DOHH2 (cell line): ENCODE results near the gene DUOXA1.

Source experiments
- H3F3A ChIP-seq: fragments of 200-600 bp; sonication (generic), shearing (Covaris generic); 2 replicates; pipeline ENCODE4 v1.6.0; 2016; ENCODE audit warnings: antibody characterized with exemption, mild to moderate bottlenecking; ENCODE audit not compliant: control insufficient read depth, insufficient read depth
- H3K27ac ChIP-seq: fragments of 200-600 bp; sonication (generic); 2 replicates; pipeline ENCODE4 v1.5.1; 2014; ENCODE audit warnings: low read depth, mild to moderate bottlenecking, low read length, moderate library complexity
- H3K27me3 ChIP-seq: fragments of 200-600 bp; sonication (generic); 2 replicates; pipeline ENCODE4 v1.6.1; 2014; ENCODE audit warnings: mild to moderate bottlenecking, low read length, mixed read lengths; ENCODE audit not compliant: control insufficient read depth
- H3K36me3 ChIP-seq: fragments of 200-600 bp; sonication (generic); 2 replicates; pipeline ENCODE4 v1.6.1; 2014; ENCODE audit warnings: mild to moderate bottlenecking, low read length, moderate library complexity, mixed read lengths; ENCODE audit not compliant: control insufficient read depth
- H3K4me1 ChIP-seq: fragments of 200-600 bp; sonication (generic); 2 replicates; pipeline ENCODE4 v1.6.1; 2014; ENCODE audit warnings: mild to moderate bottlenecking, low read length, mixed read lengths; ENCODE audit not compliant: control insufficient read depth
- H3K4me2 ChIP-seq: fragments of 200-600 bp; sonication (generic); 2 replicates; pipeline ENCODE4 v1.6.0; 2014; ENCODE audit warnings: mild to moderate bottlenecking, low read length, moderate library complexity
- H3K4me3 ChIP-seq: fragments of 200-600 bp; sonication (generic); 2 replicates; pipeline ENCODE4 v1.5.1; 2014; ENCODE audit warnings: mild to moderate bottlenecking, low read length, mixed read lengths
- H3K79me2 ChIP-seq: fragments of 200-600 bp; sonication (generic); 2 replicates; pipeline ENCODE4 v1.6.1; 2014; ENCODE audit warnings: mild to moderate bottlenecking, low read length, mixed read lengths; ENCODE audit not compliant: control insufficient read depth
- H3K9me2 ChIP-seq: fragments of 200-600 bp; sonication (generic); replicated peaks from 2 replicates; pipeline ENCODE4 v1.6.1; 2014; ENCODE audit warnings: mild to moderate bottlenecking, low read length, mixed read lengths; ENCODE audit not compliant: control insufficient read depth
- H3K9me3 ChIP-seq: fragments of 200-600 bp; sonication (generic); 2 replicates; pipeline ENCODE4 v1.6.1; 2014; ENCODE audit warnings: antibody characterized with exemption, low read length, mixed read lengths; ENCODE audit not compliant: control insufficient read depth, insufficient read depth
- H4K20me1 ChIP-seq: fragments of 200-600 bp; sonication (generic); 2 replicates; pipeline ENCODE4 v1.6.0; 2014; ENCODE audit warnings: low read depth, mild to moderate bottlenecking, antibody characterized with exemption, low read length, moderate library complexity; ENCODE audit not compliant: control insufficient read depth, insufficient read depth
- EZH2phosphoT487 ChIP-seq: fragments of 200-600 bp; sonication (generic); IDR thresholded peaks from 2 replicates; pipeline ENCODE4 v1.6.1; 2017; ENCODE audit warnings: borderline replicate concordance, mild to moderate bottlenecking, antibody characterized with exemption, low read length, moderate library complexity, mixed read lengths
- TF ChIP-seq, protein P1 (sequence below): fragments of 200-600 bp; sonication (generic); IDR thresholded peaks from one replicate; pipeline ENCODE4 v1.5.1; 2014; ENCODE audit warnings: antibody characterized with exemption, mild to moderate bottlenecking, low read depth, low read length; ENCODE audit not compliant: poor library complexity, severe bottlenecking

The DUOXA1 gene

DNA sequence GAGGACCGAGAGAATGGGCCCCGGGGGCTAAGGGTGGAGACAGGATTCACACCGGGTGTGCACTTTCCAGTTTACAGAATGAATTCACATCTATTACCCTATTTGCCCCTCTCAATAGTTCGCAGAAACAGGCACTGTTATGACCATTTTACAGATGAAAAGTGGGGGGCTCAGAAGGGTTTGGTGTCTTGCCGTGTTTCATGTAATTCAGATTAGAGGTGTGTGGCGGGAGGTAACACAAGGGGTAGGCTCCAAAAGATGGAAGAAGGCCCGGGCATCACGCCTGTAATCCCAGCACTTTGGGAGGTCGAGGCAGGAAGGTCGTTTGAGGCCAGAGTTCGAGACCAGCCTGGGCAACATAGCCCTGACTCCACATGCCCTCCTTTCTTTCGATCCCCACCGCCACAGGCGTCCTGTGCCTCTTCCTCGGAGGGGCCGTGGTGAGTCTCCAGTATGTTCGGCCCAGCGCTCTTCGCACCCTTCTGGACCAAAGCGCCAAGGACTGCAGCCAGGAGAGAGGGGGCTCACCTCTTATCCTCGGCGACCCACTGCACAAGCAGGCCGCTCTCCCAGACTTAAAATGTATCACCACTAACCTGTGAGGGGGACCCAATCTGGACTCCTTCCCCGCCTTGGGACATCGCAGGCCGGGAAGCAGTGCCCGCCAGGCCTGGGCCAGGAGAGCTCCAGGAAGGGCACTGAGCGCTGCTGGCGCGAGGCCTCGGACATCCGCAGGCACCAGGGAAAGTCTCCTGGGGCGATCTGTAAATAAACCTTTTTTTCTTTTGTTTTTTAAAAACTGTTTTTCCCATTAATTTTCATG, 12.2 kb downstream of the DUOXA1 start:
- peak overlapping the region; percentile 46 for H3K4me2 ChIP-seq

GRCh38 chr15:45116482-45117307, 13.0 kb downstream of the DUOXA1 start:
- Histone ChIP-seq H3K27ac (no peak overlapping the region), H4K20me1 (no peaks in the 10 kb centered on the region), H3K4me2 (no peak overlapping the region), H3K9me2 (no peaks in the 10 kb centered on the region), H3K9me3 (no peaks in the 10 kb centered on the region), H3F3A (no peaks in the 10 kb centered on the region), H3K79me2 (no peaks in the 10 kb centered on the region), H3K4me1 (peaks cover 13% of the 10 kb centered on the region), H3K27me3 (peaks cover 43% of the 10 kb centered on the region), H3K4me3 (no peak overlapping the region), H3K36me3 (no peaks in the 10 kb centered on the region)
- TF ChIP-seq, protein P1, sequence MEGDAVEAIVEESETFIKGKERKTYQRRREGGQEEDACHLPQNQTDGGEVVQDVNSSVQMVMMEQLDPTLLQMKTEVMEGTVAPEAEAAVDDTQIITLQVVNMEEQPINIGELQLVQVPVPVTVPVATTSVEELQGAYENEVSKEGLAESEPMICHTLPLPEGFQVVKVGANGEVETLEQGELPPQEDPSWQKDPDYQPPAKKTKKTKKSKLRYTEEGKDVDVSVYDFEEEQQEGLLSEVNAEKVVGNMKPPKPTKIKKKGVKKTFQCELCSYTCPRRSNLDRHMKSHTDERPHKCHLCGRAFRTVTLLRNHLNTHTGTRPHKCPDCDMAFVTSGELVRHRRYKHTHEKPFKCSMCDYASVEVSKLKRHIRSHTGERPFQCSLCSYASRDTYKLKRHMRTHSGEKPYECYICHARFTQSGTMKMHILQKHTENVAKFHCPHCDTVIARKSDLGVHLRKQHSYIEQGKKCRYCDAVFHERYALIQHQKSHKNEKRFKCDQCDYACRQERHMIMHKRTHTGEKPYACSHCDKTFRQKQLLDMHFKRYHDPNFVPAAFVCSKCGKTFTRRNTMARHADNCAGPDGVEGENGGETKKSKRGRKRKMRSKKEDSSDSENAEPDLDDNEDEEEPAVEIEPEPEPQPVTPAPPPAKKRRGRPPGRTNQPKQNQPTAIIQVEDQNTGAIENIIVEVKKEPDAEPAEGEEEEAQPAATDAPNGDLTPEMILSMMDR, result no peak
- no peak for TF ChIP-seq EZH2phosphoT487

More for the DNA sequence above, 12.2 kb downstream of the DUOXA1 start:
- H3K79me2 ChIP-seq, result no peaks in the 10 kb centered on the region
- TF ChIP-seq, protein P1, result no peak
- TF ChIP-seq EZH2phosphoT487, result no peak
- no peaks in the 10 kb centered on the region for H3F3A ChIP-seq
- H3K9me3 ChIP-seq, result no peaks in the 10 kb centered on the region
- H3K27ac ChIP-seq, result no peak overlapping the region
- no peaks in the 10 kb centered on the region for H4K20me1 ChIP-seq
- peaks cover 13% of the 10 kb centered on the region for H3K4me1 ChIP-seq
- H3K4me3 ChIP-seq, result no peak overlapping the region
- peaks cover 47% of the 10 kb centered on the region for H3K27me3 ChIP-seq
- H3K9me2 ChIP-seq, result no peaks in the 10 kb centered on the region
- H3K36me3 ChIP-seq, result no peaks in the 10 kb centered on the region

GRCh38 chr15:45116006-45116481, 13.6 kb downstream of the DUOXA1 start:
- Histone ChIP-seq H3K4me2 (no peak overlapping the region), H3K79me2 (no peaks in the 10 kb centered on the region), H3F3A (no peaks in the 10 kb centered on the region), H3K9me2 (no peaks in the 10 kb centered on the region), H3K27ac (no peak overlapping the region), H3K9me3 (no peaks in the 10 kb centered on the region), H4K20me1 (no peaks in the 10 kb centered on the region), H3K27me3 (peaks cover 43% of the 10 kb centered on the region), H3K36me3 (no peaks in the 10 kb centered on the region), H3K4me1 (peaks cover 13% of the 10 kb centered on the region), H3K4me3 (no peak overlapping the region)
- TF ChIP-seq, protein P1, result no peak
- no peak for TF ChIP-seq EZH2phosphoT487
